ENCODE results near the gene TPD52L2.
"Not testable (repeated sequence)": the region's sequence is repeated elsewhere in the genome, so short reads cannot be mapped to it uniquely, and the experiment has no call there.

DNA sequence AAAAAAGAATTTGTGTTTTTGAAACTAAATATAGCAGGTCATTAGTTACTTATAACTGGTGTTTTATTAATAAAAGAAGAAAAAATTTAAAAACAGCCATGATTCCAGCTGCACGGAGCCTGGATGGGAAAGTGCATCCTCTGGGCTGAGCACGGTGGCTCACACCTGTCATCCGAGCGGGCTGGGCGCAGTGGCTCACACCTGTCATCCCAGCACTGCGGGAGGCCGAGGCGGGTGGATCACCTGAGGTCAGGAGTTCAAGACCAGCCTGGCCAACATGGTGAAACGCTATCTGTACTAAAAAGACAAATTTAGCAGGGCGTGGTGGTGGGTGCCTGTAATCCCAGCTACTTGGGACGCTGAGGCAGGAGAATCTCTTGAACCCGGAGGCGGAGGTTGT lies 15.8 kb downstream of the TPD52L2 start:
- TF ChIP-seq EZH2 (IDR thresholded peaks at IDR 0.05; ENCODE audit: borderline replicate concordance, insufficient read depth, low read depth, low read length, poor library complexity, severe bottlenecking) = not testable (repeated sequence)
- TF ChIP-seq, protein P1, sequence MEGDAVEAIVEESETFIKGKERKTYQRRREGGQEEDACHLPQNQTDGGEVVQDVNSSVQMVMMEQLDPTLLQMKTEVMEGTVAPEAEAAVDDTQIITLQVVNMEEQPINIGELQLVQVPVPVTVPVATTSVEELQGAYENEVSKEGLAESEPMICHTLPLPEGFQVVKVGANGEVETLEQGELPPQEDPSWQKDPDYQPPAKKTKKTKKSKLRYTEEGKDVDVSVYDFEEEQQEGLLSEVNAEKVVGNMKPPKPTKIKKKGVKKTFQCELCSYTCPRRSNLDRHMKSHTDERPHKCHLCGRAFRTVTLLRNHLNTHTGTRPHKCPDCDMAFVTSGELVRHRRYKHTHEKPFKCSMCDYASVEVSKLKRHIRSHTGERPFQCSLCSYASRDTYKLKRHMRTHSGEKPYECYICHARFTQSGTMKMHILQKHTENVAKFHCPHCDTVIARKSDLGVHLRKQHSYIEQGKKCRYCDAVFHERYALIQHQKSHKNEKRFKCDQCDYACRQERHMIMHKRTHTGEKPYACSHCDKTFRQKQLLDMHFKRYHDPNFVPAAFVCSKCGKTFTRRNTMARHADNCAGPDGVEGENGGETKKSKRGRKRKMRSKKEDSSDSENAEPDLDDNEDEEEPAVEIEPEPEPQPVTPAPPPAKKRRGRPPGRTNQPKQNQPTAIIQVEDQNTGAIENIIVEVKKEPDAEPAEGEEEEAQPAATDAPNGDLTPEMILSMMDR (IDR thresholded peaks at IDR 0.05) = not testable (repeated sequence)
